NCI-H2029 treated with DMSO at 0.1 percent for 48 hours (cell line): ENCODE data around the gene PPIB.
"Not testable (repeated sequence)": the region's sequence is repeated elsewhere in the genome, so short reads cannot be mapped to it uniquely, and the experiment has no call there.

Experiments
- DNase-seq: peaks from one replicate; lab custom pipeline; 2025; lab: John Stamatoyannopoulos, UW

The PPIB gene

GRCh38 chr15:64110108-64110701 lies 52.6 kb downstream of the PPIB start:
- DNase-seq = not testable (repeated sequence)

GRCh38 chr15:64107337-64107736 lies 55.5 kb downstream of the PPIB start:
- no peak for DNase-seq
